A172 (cell line): ENCODE results near the gene REPIN1. TPM values are rescaled to one million over a fixed set of nuclear protein-coding genes. Genes with fewer than 3 reads are reported as not detected.

Source experiments
- DNase-seq: peaks from one replicate; pipeline ENCODE4 v3.0.0-alpha.2; 2015; ENCODE audit warnings: low spot score
- total RNA-seq: library from RNA; depleted of rRNA; stranded (reverse); fragments of >200 nt; shearing (Covaris generic); gene quantifications from 2 replicates; pipeline ENCODE4 v1.2.3, GENCODE V29; 2014

The REPIN1 gene
- total RNA-seq, 1 experiment from 2014 or later, result 237 TPM

DNA sequence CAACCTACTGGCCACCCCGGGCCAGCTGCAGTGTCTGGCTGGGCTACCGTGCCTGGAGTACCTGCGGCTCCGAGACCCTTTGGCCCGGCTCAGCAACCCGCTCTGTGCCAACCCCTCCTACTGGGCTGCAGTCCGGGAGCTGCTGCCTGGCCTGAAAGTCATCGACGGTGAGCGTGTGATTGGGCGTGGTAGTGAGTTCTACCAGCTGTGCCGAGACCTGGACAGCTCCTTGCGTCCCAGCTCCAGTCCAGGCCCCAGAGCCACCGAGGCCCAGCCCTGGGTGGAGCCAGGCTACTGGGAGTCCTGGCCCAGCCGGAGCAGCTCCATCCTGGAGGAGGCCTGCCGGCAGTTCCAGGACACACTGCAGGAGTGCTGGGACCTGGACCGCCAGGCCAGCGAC, 31.4 kb upstream of the REPIN1 start:
- no peak for DNase-seq

DNA sequence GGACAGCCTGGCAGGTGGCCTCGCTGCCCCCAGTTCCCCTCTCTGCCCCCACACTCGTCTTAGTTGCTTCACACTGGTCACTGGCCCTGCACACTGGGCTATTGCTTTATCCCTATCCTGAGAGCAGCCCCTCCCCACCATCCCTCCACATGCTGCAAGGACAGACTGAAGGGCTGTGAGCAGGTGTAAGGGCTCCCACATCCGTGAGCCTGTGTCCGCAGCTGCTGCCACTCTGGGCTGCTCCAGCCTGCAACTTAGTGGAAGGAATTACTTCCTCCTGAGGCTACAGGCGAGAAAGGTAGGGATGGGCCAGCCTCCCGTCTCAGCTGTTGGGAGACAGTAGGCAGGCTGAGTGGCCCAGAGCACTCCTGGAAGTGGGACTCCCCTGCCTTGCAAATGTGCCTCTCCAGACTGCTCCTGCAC, 31.0 kb upstream of the REPIN1 start:
- no peak for DNase-seq

DNA sequence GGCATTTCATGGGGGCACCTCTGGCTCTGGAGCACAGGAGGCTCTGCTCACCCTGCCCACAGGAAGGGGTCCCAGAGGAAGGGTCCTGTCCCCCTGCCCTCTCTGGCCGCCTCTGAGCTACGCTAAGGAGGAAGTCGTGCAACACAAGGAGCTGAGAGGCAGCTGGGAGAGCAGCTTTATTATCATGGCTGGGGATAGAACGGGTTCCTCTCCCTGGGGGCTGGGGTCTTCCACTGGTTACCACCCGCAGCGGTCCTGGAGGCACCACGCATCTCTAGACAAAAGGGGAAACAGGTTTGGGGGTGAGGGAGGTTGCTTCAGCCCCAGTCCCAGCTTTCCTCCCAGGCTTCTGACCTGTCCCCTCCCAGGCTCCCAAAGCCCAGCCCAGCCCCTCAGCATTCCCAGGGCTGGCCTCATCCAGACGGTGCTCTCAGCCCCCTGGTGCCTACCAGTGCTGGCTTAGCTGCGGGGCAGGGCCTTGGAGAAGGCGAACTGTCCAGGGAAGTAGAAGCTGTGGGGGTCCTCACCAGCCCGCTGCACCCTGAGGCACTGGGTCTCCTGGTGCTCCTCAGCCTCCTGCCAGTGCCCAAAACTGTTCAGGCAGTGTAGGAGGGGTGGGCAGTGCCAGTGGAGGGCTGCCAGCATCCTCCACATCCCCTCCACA, 30.3 kb upstream of the REPIN1 start:
- no peak for DNase-seq

DNA sequence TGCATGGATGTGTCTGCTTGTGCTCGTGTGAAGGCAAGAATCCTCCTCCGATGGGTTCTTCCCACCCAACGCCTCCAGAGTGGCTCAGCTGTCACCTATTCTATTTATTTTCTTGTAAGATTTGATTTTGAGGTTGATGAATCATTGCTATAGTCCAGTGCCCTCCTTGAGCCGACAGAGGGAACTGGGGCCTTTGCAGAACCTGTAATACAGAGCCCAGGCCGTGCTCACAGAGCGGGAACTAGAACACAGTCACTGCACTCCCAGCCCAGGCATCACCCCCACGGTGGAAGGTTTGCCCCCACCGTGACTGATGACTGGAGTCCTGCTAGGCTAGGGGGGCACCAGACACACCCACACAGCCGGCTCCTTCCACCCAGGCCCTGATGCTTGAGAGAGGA, 29.2 kb upstream of the REPIN1 start:
- peak; percentile 60 for DNase-seq

DNA sequence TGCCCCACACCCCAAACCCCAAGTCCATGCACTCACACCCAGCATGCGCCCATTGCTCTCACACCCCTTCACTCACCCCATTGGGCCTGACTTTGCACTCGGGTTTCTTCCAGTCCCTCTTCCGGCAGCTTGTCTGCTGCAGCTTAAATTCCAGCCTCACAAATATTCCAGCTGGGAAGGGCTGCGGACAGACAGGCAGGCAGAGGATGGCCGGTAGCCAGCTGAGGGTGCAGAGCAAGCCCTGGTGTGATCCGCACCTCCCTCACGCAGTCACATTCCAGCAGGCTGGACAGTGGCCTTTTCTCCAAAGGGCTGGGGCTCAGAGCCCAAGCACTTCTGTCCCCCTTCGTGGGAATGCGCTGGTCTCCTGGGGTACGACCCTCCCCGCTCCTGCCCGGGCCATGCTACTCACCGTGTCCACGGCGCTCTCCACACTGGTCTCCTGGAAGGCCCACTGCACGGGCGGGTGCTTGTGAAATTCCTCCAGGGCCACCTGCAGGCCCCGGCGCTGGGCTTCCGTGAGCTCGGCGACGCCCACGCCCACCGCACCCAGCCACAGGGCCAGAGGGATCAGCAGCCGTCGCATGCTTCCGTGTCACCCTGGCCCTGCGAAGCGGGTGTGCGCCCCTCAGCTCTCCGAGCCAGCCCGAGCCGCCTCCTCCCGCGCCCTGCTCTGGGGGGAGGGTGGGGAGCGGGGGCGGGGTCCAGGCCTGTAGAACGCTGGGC, 28.4 kb upstream of the REPIN1 start:
- DNase-seq, result peak; percentile 69

DNA sequence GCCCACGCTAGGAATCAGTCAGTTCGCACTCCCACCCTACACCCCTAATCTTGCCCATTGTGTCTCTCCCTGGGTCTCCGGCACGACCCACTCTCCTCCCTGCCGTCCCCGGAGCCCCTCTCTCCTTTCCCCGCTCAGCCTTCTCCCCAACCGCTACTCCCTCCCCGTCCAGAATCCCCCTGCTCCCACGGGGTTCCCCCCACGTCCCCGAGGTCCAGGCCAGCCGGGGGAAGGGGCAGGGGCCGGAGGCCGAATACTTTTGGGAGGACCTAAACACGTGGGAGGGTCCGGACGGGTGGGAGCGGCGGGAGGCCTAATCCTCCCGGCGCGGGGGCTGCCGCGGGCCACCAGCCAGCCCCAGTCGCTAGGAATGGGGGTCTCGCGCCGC, 27.8 kb upstream of the REPIN1 start:
- DNase-seq, result no peak

DNA sequence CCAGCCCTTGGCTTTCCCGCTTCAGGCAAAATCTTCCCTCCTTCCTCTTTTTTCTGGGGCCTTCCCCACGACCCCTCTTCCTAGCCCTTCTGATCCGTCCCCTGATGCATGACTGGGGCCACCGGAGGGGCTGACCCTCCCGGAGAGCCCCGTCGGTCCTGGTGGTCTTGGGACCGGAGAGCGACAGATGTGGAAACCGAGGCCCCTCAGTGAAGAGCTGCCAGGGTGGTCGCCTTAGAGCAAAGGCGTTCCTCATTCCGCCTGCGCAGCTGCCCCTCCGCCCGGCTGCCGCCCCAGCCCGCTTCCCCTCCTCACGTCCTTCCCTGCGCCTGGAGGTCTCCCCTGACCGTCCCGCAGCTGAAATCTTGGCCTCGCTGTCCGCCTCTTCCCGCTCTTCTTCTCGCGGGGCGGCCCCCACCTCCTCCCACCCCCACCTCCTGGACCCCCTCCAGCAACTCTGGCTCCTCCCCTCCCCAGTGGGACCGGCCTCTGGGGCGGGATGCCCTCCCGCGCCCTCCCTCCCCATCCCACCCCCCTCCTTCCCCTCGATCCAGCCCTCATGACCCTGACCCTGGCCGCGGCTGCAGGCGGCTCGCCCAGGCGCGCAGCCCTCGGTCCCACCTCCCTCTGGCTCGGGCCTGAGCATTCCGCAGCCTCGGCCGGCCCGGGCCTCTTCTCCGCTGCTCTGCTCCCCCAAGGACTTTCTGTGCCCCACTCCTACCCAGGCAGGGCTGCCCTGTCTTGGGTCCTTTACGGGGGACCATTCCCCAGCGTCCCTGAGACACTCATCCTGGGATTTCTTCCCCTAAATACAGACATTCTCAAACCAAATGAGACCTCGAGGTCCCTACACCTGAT, 27.1 kb upstream of the REPIN1 start, which contains the start of gene RARRES2:
TSS of gene RARRES2 (minus strand) at position 367 of the 858 bp plus-strand sequence. CDS start 1,020 bp downstream, outside the sequence.
- no peak for DNase-seq

DNA sequence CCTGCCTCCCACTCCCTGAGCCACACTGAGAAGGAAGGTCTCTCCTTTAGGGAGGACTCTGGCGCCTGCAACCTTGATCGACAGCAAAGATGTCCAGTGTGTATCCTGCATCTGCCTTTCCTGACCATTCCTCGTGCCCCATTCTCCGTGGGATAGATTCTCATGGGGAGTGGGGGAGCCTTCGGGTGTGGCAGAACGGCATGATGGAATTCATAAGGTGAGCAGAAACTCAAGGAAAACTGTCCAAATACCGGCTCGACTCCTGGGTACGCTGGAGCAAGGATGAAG, 26.6 kb upstream of the REPIN1 start:
- DNase-seq, result no peak

DNA sequence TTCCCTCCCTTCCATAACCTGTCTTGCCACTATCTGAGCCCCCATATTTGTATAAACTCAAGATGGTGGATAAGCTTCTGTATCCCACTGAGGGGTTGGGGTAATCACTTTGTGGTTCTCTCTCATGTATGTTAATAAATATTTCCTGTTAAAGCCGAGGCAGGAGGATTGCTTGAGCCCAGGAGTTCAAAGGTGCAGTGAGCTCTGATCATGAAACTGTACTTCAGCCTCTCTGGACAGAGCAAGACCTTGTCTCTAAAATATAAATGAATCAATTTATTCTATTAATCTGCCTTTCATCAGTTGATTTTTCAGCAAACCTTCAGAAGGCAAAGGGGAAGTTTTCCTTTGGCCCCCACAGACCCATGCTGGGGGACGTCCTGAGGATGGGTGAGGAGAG, 25.4 kb upstream of the REPIN1 start:
- no peak for DNase-seq

DNA sequence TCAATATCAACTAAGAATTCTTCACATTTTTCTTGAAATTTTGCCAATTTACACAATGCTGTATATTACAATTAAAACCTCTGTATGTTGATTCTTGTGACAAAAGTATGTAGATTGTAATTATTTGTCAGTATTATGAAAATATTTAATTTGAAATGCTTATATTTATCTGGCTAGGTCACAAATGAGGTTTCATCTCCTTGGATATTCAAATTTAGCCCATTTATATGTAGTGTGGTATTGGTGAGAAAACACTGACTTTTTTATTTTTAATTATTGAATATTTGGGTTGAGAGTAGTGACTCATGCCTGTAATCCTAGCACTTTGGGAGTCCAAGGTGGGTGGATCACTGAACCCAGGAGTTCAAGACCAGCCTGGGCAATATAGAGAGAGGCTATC, 24.3 kb upstream of the REPIN1 start:
- DNase-seq, result no peak

DNA sequence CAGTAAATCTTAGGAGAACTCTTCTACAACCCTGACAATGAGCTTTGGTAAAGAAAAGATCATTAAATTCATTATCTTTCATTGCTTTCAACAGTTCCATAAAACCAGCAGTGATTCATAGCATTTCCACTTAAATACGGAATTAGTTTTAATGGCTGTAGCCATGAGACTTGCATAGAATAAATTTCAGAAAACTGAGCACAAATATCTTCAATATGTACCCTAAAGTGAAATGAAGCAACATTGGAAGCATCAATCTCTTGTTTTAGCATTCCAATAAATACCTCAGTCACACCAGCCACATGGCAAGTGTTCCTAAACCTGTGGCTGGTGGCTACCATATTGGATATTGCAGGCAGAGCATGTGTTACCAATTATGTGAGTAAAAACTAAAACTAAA, 23.6 kb upstream of the REPIN1 start:
- no peak for DNase-seq

DNA sequence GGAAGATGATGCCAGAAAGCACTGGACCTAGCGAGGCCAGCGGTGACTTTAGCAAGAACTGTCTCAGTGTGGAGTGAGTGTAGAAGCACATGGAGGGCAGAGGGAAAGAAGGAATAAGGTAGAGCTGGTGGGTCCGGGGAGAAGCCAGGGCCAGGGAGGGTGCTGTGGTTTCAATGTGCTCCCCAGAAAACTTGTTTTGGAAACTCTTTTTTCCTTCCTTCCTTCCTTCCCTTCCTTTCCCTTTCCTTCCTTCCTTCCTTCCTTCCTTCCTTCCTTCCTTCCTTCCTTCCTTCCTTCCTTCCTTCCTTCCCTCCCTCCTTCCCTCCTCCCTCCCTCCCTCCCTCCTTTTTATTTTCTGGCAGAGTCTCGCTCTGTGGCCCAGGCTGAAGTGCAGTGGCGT, 21.7 kb upstream of the REPIN1 start:
- no peak for DNase-seq

DNA sequence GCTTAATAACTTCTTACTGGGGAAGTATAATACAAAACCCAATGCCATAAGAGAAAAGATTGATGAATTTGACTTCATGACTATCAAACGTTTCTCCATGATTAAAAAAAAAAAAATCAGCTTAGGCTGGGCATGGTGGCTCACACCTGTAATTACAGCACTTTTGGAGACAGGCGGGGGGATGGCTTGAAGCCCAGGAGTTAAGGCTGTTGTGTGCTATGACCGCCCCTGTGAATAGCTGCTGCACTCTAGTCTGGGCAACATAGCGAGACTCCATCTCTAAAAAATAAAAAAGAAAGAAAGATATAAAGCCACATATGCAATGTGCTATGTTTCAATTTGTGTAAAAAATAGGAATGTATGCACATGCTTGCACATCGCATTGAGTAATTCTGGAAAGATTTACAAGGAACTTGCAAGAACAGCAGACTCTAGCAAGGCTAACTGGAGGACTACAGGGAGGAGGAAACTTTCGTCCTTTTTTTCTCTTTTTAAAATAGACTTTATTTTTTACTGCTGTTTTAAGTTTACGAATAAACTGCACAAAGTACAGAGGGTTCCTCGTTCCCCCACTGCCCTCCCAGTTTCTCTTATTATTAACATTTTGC, 16.9 kb upstream of the REPIN1 start:
- DNase-seq, result no peak

DNA sequence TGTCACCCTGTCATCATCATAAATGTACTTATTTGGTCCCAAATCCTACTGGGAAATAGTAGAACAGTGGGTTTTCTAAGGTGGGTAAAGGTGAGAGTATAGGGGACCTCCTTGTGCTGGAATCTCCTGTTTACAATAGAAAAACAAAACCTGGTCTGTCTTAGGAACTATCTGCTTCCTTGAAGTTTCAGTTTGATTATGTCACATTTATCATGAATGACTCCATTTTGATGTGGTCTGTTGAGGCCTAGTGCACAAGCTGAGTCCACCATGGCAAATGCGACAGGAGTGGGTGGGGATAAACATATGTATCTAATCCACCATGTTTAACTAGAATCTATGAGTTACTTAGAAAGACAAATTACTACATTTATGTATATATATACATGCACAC, 13.0 kb upstream of the REPIN1 start:
- DNase-seq, result no peak

DNA sequence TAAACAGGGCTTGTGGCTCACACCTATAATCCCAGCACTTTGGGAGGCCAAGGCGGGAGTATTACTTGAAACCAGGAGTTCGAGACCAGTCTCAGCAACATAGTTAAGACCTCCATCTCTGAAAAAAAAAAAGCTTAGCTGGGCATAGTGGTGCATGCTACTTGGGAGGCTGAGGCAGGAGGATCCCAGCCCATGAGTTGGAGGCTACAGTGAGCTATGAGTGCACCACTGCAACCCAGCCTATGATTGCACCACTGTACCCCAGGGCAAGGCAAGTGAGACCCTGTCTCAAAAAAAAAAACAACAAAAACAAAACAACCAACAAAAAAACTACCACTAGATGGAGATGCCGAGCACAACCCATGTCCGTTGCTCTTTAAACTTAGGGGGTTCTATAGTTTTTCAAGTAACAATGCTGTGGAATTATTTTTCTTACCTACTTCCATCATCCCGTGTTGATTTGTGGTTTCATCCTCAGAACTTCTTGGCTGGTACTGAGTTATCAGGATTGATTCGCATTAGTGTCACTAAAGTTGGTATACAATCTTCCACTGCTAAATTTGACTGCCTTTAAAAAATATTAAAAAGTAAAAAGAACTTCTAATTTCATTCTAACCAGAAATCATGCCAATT, 12.2 kb upstream of the REPIN1 start:
- DNase-seq, result no peak

DNA sequence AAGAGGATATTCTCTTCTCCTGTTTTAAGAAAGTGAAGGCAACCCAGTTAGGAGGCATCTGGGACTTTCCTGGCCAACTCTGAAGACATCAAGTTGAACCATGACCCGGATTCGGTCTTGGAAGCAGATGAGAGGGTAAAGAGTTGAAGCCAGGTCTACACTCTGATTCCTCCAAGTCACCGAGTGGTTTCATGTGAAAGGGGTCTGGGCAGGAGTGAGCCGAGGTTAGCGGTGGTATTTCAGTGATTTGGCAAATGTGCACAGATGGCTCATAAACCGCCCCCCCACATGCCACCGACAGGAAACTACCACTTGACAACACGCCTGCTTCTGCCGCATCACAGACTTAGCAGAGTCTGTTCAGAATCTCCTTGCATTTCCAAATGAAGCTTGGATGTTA, 11.4 kb upstream of the REPIN1 start:
- DNase-seq, result peak; percentile 38

DNA sequence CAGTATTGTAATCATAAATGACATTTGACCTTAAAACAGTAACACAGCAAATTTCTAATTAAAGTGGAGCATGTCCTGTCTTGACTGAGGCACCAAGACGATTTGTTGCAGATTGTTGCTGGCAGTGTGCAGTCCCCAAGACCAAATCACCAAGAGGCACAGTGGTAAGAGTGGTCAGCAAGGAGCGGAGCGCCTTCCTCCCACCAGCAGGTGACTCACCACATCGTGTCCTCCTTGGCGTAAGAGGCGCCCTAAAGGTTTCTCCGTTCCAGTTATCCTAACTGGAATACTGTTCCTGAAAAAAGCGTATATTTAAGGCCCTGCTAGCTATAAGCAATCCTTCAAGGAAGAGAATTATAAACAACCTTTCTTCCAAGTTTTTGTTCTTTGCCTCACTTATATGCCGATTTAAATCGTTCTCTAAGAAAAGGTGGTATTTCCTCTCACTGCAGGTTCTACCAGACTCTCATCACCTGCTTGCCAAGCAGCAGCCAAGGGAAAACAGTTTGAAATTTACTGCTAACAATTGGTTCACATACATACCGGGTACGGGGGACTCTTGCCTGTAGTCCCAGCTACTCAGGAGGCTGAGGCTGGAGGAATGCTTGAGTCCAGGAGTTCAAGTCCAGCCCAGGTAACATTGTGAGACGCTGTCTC, 10.7 kb upstream of the REPIN1 start:
- peak; percentile 69 for DNase-seq

DNA sequence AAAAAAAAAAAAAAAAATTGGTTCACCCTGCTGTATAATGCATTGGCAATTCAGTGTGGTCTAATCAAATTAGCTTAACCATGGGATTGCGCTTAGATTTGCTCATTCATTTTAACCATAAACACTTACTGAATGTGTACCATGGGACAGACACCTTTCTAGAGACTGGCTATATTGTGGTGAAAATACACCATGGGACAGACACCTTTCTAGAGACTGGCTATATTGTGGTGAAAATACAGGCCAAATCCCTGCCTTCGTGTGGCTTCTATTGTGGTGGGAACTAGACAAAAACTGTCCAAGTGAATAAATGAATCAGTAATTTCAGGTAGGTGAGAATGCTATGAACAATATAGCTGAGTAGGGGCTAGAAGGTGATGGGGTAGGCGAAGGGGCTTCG, 10.2 kb upstream of the REPIN1 start:
- no peak for DNase-seq

DNA sequence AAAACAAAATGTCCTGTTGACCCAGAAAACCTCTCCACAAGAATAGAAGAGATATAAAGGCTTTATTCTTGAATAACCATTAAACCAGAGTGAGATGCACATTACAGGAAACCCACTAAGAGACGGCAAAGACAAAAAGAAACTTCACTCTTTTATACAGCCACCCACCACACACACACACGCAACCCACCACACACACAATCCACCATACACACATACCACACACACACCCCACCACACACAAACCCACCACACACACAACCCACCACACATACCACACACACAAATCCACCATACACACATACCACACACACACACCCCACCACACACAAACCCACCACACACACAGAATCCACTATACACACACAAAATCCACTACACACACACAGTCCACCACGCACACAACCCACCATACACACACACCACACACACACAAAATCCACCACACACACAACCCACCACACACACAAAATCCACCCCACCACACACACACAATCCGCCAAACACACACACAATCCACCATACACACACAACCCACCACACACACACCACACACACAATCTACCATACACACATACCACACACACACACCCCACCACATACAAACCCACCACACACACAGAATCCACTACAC, 9.5 kb upstream of the REPIN1 start:
- DNase-seq, result no peak

DNA sequence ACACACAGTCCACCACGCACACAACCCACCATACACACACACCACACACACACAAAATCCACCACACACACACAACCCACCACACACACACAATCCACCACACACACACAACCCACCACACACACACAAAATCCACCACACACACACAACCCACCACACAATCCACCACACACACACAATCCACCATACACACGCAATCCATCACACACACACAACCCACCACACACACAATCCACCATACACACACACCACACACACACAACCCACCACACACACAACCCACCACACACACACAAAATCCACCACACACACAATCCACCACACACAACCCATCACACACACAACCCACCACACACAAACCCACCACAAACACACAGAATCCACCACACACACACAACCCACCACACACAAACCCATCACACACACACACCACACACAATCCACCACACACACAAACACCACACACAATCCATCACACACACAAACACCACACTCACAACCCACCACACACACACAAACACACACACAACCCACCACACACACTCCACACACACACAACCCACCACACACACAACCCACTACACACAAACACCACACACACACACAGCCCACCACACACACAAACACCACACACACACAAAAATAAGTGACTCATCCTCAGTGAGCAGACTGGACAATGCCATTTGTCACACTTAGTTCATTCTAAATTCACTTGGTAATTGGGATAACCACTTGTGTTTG, 8.8 kb upstream of the REPIN1 start:
- no peak for DNase-seq
